Smooth muscle cell (in vitro differentiated cells): ENCODE results near the gene RNF44. TPM values are rescaled to one million over a fixed set of nuclear protein-coding genes. Genes with fewer than 3 reads are reported as not detected.

Experiments used
- DNase-seq: peaks from one replicate; lab custom pipeline; 2025; ENCODE audit not compliant: unreplicated experiment; lab: John Stamatoyannopoulos, UW
- H2AFZ ChIP-seq: fragments of 200-600 bp; sonication (generic); 2 replicates; pipeline ENCODE4 v1.6.0; 2016; ENCODE audit warnings: antibody characterized with exemption, low read depth, mild to moderate bottlenecking
- H3F3A ChIP-seq: fragments of 200-600 bp; sonication (generic); 2 replicates; pipeline ENCODE4 v1.6.0; 2017; ENCODE audit warnings: antibody characterized with exemption, low read depth
- H3K27ac ChIP-seq: fragments of 200-600 bp; sonication (generic); 2 replicates; pipeline ENCODE4 v1.5.1; 2016; ENCODE audit warnings: low read depth, mild to moderate bottlenecking
- H3K27me3 ChIP-seq: fragments of 200-600 bp; sonication (generic); 2 replicates; pipeline ENCODE4 v1.6.1; 2016; ENCODE audit warnings: low read depth, mild to moderate bottlenecking
- H3K36me3 ChIP-seq: fragments of 200-600 bp; sonication (generic); 2 replicates; pipeline ENCODE4 v1.5.1; 2016; ENCODE audit warnings: low read depth
- H3K4me1 ChIP-seq: fragments of 200-600 bp; sonication (generic); 2 replicates; pipeline ENCODE4 v1.5.1; 2016; ENCODE audit warnings: low read depth
- H3K4me2 ChIP-seq: fragments of 200-600 bp; sonication (generic); 2 replicates; pipeline ENCODE4 v1.6.0; 2016; ENCODE audit warnings: mild to moderate bottlenecking
- H3K4me3 ChIP-seq: fragments of 200-600 bp; sonication (generic); 2 replicates; pipeline ENCODE4 v1.5.1; 2016; ENCODE audit warnings: mild to moderate bottlenecking
- H3K79me2 ChIP-seq: fragments of 200-600 bp; sonication (generic); 2 replicates; pipeline ENCODE4 v1.6.0; 2016; ENCODE audit warnings: low read depth, mild to moderate bottlenecking
- H3K9ac ChIP-seq: fragments of 200-600 bp; sonication (generic); 2 replicates; pipeline ENCODE4 v1.6.0; 2016; ENCODE audit warnings: low read depth
- H3K9me3 ChIP-seq: fragments of 200-600 bp; sonication (generic); replicated peaks from 2 replicates; pipeline ENCODE4 v1.5.1; 2016; ENCODE audit warnings: low read depth
- H4K20me1 ChIP-seq: fragments of 200-600 bp; sonication (generic); 2 replicates; pipeline ENCODE4 v1.6.0; 2016; ENCODE audit warnings: low read depth
- WGBS: methylation state at CpG from one replicate; pipeline ENCODE4 v1.1.7; 2016; ENCODE audit warnings: low lambda C conversion rate; 5-methylcytosine and 5-hydroxymethylcytosine counted together
- polyA plus RNA-seq: library from polyadenylated mRNA; unstranded; fragments of >200 nt; fragmentation: Nextera tagmentation; extraction: Ambion mirVana; gene quantifications from 2 replicates; pipeline ENCODE4 v1.2.1, GENCODE V29; 2016
- total RNA-seq: library from RNA; depleted of rRNA; stranded (reverse); fragments of >200 nt; gene quantifications from 2 replicates; pipeline ENCODE4 v1.2.3, GENCODE V29; 2014
- TF ChIP-seq, protein P1 (sequence below): fragments of 200-600 bp; sonication (generic); IDR thresholded peaks from 2 replicates; pipeline ENCODE4 v1.5.1; 2017; ENCODE audit warnings: borderline replicate concordance, mild to moderate bottlenecking, antibody characterized with exemption; ENCODE audit not compliant: insufficient read depth, poor library complexity, severe bottlenecking

RNF44 gene
- total and polyA plus RNA-seq, 2 experiments from 2014 or later = 5.7 to 6.8 TPM

GRCh38 chr5:176568657-176569056 is 31.5 kb upstream of the RNF44 start:
- Histone ChIP-seq H3K4me1 (no peaks in the 10 kb centered on the region), H3K9me3 (no peaks in the 10 kb centered on the region), H4K20me1 (no peaks in the 10 kb centered on the region), H3K4me2 (no peak overlapping the region), H3K4me3 (no peak overlapping the region), H3K9ac (no peak overlapping the region), H3K79me2 (no peaks in the 10 kb centered on the region), H3F3A (no peaks in the 10 kb centered on the region), H2AFZ (no peak overlapping the region), H3K36me3 (no peaks in the 10 kb centered on the region), H3K27me3 (no peaks in the 10 kb centered on the region), H3K27ac (no peak overlapping the region)
- TF ChIP-seq, protein P1, sequence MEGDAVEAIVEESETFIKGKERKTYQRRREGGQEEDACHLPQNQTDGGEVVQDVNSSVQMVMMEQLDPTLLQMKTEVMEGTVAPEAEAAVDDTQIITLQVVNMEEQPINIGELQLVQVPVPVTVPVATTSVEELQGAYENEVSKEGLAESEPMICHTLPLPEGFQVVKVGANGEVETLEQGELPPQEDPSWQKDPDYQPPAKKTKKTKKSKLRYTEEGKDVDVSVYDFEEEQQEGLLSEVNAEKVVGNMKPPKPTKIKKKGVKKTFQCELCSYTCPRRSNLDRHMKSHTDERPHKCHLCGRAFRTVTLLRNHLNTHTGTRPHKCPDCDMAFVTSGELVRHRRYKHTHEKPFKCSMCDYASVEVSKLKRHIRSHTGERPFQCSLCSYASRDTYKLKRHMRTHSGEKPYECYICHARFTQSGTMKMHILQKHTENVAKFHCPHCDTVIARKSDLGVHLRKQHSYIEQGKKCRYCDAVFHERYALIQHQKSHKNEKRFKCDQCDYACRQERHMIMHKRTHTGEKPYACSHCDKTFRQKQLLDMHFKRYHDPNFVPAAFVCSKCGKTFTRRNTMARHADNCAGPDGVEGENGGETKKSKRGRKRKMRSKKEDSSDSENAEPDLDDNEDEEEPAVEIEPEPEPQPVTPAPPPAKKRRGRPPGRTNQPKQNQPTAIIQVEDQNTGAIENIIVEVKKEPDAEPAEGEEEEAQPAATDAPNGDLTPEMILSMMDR = no peak
- WGBS = 91% methylated on average over 18 of the region's 18 CpGs
- DNase-seq = no peak

- Histone ChIP-seq H3K27ac (no peak overlapping the region), H3K9ac (no peak overlapping the region), H3K4me3 (no peak overlapping the region), H4K20me1 (no peaks in the 10 kb centered on the region), H3K4me1 (no peaks in the 10 kb centered on the region), H3K79me2 (no peaks in the 10 kb centered on the region), H3K36me3 (no peaks in the 10 kb centered on the region), H3K4me2 (no peak overlapping the region), H3K27me3 (no peaks in the 10 kb centered on the region), H2AFZ (no peak overlapping the region), H3K9me3 (no peaks in the 10 kb centered on the region), H3F3A (no peaks in the 10 kb centered on the region)
- 69% methylated on average over 6 of the region's 6 CpGs for WGBS
- no peak for DNase-seq
- TF ChIP-seq, protein P1 = no peak
Observed at GRCh38 chr5:176565760-176566288, 28.6 kb upstream of the RNF44 start.

DNA sequence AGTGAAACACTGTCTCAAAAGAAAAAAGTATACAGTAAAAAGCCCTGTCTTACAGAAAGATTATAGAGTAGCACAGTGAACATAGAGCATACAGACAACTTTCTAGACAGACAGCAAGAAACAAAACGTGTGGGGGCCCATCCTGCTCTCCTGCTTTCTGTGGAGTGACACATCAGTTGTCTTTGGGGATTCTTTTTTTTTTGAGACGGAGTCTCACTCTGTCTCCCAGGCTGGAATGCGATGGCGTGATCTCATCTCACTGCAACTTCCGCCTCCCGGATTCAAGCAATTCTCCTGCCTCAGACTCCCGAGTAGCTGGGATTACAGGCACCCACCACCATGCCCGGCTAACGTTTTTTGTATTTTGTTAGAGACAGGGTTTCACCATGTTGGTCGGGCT is 26.8 kb upstream of the RNF44 start:
- H2AFZ ChIP-seq = peak overlapping the region; percentile 21
- no peak overlapping the region for H3K4me3 ChIP-seq
- H3K27me3 ChIP-seq = no peaks in the 10 kb centered on the region
- H3K4me2 ChIP-seq = no peak overlapping the region
- no peaks in the 10 kb centered on the region for H3K79me2 ChIP-seq
- TF ChIP-seq, protein P1 = no peak
- H3K27ac ChIP-seq = peak overlapping the region; percentile 74
- no peaks in the 10 kb centered on the region for H3K36me3 ChIP-seq
- no peak overlapping the region for H3K9ac ChIP-seq
- H3K9me3 ChIP-seq = no peaks in the 10 kb centered on the region
- WGBS = 54% methylated on average over 10 of the region's 10 CpGs
- H3F3A ChIP-seq = no peaks in the 10 kb centered on the region
- H3K4me1 ChIP-seq = no peaks in the 10 kb centered on the region
- H4K20me1 ChIP-seq = no peaks in the 10 kb centered on the region
- DNase-seq = no peak

- H2AFZ ChIP-seq = no peak overlapping the region
- H4K20me1 ChIP-seq = no peaks in the 10 kb centered on the region
- no peak overlapping the region for H3K4me3 ChIP-seq
- 89% methylated on average over 6 of the region's 10 CpGs for WGBS
- DNase-seq = no peak
- TF ChIP-seq, protein P1 = no peak
- no peaks in the 10 kb centered on the region for H3K27me3 ChIP-seq
- H3F3A ChIP-seq = no peaks in the 10 kb centered on the region
- H3K27ac ChIP-seq = no peak overlapping the region
- no peaks in the 10 kb centered on the region for H3K4me1 ChIP-seq
- no peak overlapping the region for H3K9ac ChIP-seq
- no peaks in the 10 kb centered on the region for H3K9me3 ChIP-seq
- H3K4me2 ChIP-seq = no peak overlapping the region
- no peaks in the 10 kb centered on the region for H3K79me2 ChIP-seq
- H3K36me3 ChIP-seq = no peaks in the 10 kb centered on the region
Observed at GRCh38 chr5:176562189-176562588, 25.0 kb upstream of the RNF44 start.
